WI38 (cell line): Measurements from ENCODE around the gene CLIC5.

Source experiments
- H3K4me3 ChIP-seq: 2 replicates; pipeline ENCODE4 v1.5.1; 2011; ENCODE audit warnings: low read depth, mild to moderate bottlenecking, control low read depth, low read length
- TF ChIP-seq, protein P1 (sequence below): IDR thresholded peaks from 2 replicates; pipeline ENCODE4 v1.5.1; 2012; ENCODE audit warnings: low read depth, mild to moderate bottlenecking, control low read depth, low read length

Gene CLIC5

GRCh38 chr6:45984788-45985425 is 30.8 kb downstream of the CLIC5 start:
- TF ChIP-seq, protein P1, sequence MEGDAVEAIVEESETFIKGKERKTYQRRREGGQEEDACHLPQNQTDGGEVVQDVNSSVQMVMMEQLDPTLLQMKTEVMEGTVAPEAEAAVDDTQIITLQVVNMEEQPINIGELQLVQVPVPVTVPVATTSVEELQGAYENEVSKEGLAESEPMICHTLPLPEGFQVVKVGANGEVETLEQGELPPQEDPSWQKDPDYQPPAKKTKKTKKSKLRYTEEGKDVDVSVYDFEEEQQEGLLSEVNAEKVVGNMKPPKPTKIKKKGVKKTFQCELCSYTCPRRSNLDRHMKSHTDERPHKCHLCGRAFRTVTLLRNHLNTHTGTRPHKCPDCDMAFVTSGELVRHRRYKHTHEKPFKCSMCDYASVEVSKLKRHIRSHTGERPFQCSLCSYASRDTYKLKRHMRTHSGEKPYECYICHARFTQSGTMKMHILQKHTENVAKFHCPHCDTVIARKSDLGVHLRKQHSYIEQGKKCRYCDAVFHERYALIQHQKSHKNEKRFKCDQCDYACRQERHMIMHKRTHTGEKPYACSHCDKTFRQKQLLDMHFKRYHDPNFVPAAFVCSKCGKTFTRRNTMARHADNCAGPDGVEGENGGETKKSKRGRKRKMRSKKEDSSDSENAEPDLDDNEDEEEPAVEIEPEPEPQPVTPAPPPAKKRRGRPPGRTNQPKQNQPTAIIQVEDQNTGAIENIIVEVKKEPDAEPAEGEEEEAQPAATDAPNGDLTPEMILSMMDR: no peak
- H3K4me3 ChIP-seq: no peak overlapping the region

GRCh38 chr6:45984347-45984746 is 31.3 kb downstream of the CLIC5 start:
- TF ChIP-seq, protein P1: no peak
- H3K4me3 ChIP-seq: no peak overlapping the region

DNA sequence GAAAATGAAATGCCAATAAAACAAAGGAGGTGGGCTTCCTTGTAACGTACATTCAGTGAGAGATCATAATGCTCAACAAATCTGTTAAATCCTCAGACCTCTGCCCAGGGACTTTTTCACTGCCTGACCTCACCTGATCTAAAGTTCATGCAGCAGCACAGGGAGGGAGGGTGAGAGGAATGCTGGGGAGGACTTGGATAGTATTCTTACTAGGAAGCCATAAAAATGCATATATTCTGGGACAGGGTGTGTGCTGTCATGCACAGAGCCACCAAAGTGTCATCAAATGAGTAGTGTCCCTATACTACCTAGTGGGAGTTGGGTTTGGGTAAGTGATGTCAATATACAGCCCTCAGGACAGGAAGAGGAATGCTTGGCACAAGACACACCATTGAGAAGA is 32.6 kb downstream of the CLIC5 start:
- H3K4me3 ChIP-seq: no peak overlapping the region
- TF ChIP-seq, protein P1: no peak

DNA sequence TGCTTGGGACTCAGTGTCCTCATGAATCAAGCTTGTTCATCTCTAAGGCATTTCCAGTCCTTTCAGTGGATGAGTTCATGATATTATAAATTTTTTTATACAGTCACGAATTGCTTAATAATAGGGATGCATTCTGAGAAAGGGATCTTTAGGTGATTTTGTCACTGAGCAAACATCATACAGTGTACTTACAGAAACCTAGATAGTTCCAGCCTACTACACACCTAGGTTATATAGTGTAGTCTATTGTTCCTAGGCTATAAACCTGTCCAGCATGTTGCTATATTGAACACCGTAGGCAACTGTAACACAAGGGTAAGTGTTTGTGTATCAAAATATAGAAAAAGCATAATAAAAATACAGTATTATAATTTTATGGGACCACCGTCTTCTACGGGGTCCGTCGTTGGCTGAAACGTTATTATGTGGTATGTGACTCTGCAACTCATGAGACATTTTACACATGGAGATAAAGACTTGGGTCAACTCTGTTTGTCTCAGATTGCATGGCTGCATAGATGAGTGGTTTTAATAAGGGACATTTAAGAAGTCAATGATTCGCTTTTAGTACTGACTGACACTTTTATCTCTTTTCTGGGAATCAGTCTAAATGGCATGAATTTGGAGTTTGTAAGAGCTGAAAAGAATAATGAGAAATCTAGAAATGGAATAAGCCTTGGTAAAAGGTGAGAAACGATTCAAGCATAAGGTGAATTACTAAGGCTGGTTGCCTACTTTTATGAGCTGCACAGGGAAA is 33.2 kb downstream of the CLIC5 start:
- H3K4me3 ChIP-seq: no peak overlapping the region
- TF ChIP-seq, protein P1: no peak

DNA sequence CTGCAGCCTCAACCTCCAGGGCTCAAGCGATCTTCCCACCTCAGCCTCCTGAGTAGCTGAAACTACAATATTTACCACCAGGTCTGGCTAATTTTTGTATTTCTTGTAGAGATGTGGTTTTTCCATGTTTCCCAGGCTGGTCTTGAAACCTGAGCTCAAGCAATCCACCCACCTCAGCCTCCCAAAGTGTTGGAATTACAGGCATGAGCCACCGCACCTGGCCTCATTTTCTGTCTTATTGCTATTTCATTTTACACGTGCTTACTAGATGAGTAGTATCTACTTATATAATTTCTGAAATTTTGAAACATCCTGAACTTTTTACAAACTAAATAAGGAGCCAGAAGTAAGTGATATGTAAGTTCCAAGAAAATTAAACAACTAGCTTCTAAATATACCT is 34.6 kb downstream of the CLIC5 start:
- TF ChIP-seq, protein P1: no peak
- no peak overlapping the region for H3K4me3 ChIP-seq

- TF ChIP-seq, protein P1: no peak
- H3K4me3 ChIP-seq: no peak overlapping the region
Measured at GRCh38 chr6:45979311-45979710, 36.3 kb downstream of the CLIC5 start.

DNA sequence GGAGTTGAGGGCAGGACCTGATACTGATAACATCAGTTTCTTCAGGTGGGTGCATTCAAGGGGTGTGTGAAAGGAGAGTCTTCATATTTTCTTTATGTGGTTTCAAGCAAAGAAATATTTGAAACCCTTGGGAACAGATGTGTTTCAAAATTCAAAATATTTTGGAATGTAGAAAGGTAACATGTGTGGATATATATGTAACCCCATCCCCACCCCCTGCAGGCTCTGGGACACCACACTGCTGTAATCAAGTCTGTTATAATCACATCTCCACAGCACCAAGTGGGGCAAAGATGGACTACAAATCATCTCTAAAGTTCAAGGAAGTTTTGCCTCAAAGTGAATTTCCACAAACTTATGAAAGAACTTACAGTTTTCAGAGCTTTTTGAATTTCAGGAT is 41.1 kb downstream of the CLIC5 start:
- H3K4me3 ChIP-seq: no peak overlapping the region
- TF ChIP-seq, protein P1: no peak
